GM12878 (cell line): ENCODE results near the gene PRKN. TPM values are rescaled to one million over a fixed set of nuclear protein-coding genes. Genes with fewer than 3 reads are reported as not detected.

ENCODE experiments used
- ATAC-seq: fragments of 200-7000 bp; cut with Tn5 transposase; 3 replicates; pipeline ENCODE4 v1.9.1; 2020; ENCODE audit warnings: mild to moderate bottlenecking, moderate library complexity
- BruUV-seq: library from RNA; stranded (reverse); fragments of 400-500 nt; replicated peaks from 2 replicates; lab custom pipeline; 2021; lab: Mats Ljungman, UMichigan
- CTCF ChIA-PET: fragments of 300-600 bp; sonication (Branson Sonifier 250); formaldehyde crosslinking; extraction: SDS; loops from one replicate; lab custom pipeline; 2021; ENCODE audit warnings: inconsistent platforms; lab: Yijun Ruan, JAX
- POLR2A ChIA-PET: fragments of 350-600 bp; formaldehyde crosslinking; extraction: SDS; loops from one replicate; lab custom pipeline; 2021; ENCODE audit warnings: inconsistent platforms; lab: Charles Lee
- RAD21 ChIA-PET: fragments of 300-600 bp; sonication (Branson Sonifier 250); formaldehyde crosslinking; loops from one replicate; lab custom pipeline; 2023; ENCODE audit warnings: antibody characterized with exemption; ENCODE audit not compliant: unreplicated experiment; lab: Charles Lee
- SMC1A ChIA-PET: fragments of 300-600 bp; sonication (Branson Sonifier 250); formaldehyde crosslinking; loops from one replicate; lab custom pipeline; 2023; ENCODE audit not compliant: unreplicated experiment, uncharacterized antibody; lab: Charles Lee
- DNase-seq: peaks from one replicate; pipeline ENCODE4 v3.0.0-alpha.2; 2011; ENCODE audit warnings: low read depth, low spot score
- FAIRE-seq: peaks from 3 replicates; lab custom pipeline; 2011; peaks lifted over from hg19 to GRCh38; lab: Jason Lieb, UNC
- H2AFZ ChIP-seq: 2 replicates; pipeline ENCODE4 v1.6.0; 2011; ENCODE audit warnings: low read depth, low read length, control low read depth; ENCODE audit not compliant: control insufficient read depth
- H3K27ac ChIP-seq: 2 replicates; pipeline ENCODE4 v1.5.1; 2011; ENCODE audit warnings: control low read depth; ENCODE audit not compliant: control insufficient read depth, insufficient read depth
- H3K27me3 ChIP-seq, 2 experiments: replicated peaks in 1 of 2; 2 replicates each; pipeline versions ENCODE4 v1.6.0 to v1.6.1; 2011; ENCODE audit warnings: low read length in 1 of 2; ENCODE audit not compliant: control insufficient read depth in 2 of 2, insufficient read depth in 2 of 2
- H3K36me3 ChIP-seq, 2 experiments: 2 replicates each; pipeline ENCODE4 v1.5.1; 2011; ENCODE audit warnings: low read length in 1 of 2; ENCODE audit not compliant: control insufficient read depth in 2 of 2, insufficient read depth in 2 of 2
- H3K4me1 ChIP-seq: 2 replicates; pipeline ENCODE4 v1.6.1; 2011; ENCODE audit warnings: mild to moderate bottlenecking, low read length, moderate library complexity, mixed read lengths; ENCODE audit not compliant: control insufficient read depth, insufficient read depth
- H3K4me2 ChIP-seq: 2 replicates; pipeline ENCODE4 v1.6.0; 2011; ENCODE audit warnings: control low read depth; ENCODE audit not compliant: control insufficient read depth, insufficient read depth
- H3K4me3 ChIP-seq: fragments of 200-600 bp; sonication (generic); 2 replicates; pipeline ENCODE4 v1.5.1; 2016
- H3K79me2 ChIP-seq: 2 replicates; pipeline ENCODE4 v1.6.0; 2011; ENCODE audit warnings: low read length; ENCODE audit not compliant: control insufficient read depth, insufficient read depth
- H3K9ac ChIP-seq: 2 replicates; pipeline ENCODE4 v1.8.0; 2011; ENCODE audit warnings: low read length, control low read depth, mixed read lengths; ENCODE audit not compliant: control insufficient read depth, insufficient read depth
- H3K9me3 ChIP-seq: replicated peaks from 3 replicates; pipeline ENCODE4 v1.5.1; 2011; ENCODE audit warnings: mild to moderate bottlenecking, low read length; ENCODE audit not compliant: control insufficient read depth, insufficient read depth
- H4K20me1 ChIP-seq: 2 replicates; pipeline ENCODE4 v1.6.0; 2011; ENCODE audit not compliant: control insufficient read depth, insufficient read depth
- ASH2L ChIP-seq: fragments of 300-600, 200-600 bp; sonication (generic); IDR thresholded peaks from 2 replicates; pipeline ENCODE4 v1.6.1; 2017; ENCODE audit warnings: low read depth, mild to moderate bottlenecking, borderline replicate concordance
- BRCA1 ChIP-seq: IDR thresholded peaks from 2 replicates; pipeline ENCODE4 v1.6.1; 2011; ENCODE audit warnings: low read depth, low read length, improper control_type of control experiment
- CHD1 ChIP-seq: IDR thresholded peaks from 2 replicates; pipeline ENCODE4 v1.6.1; 2012; ENCODE audit warnings: low read depth, low read length, improper control_type of control experiment
- ESRRA ChIP-seq: IDR thresholded peaks from 2 replicates; pipeline ENCODE4 v1.6.1; 2012; ENCODE audit warnings: mild to moderate bottlenecking, low read length, improper control_type of control experiment
- KLF5 ChIP-seq: fragments of 450-650 bp; IDR thresholded peaks from 2 replicates; pipeline ENCODE4 v1.6.1; 2014; ENCODE audit warnings: mild to moderate bottlenecking; ENCODE audit not compliant: partially characterized antibody
- PBX3 ChIP-seq: IDR thresholded peaks from 2 replicates; pipeline ENCODE4 v1.6.1; 2011; ENCODE audit warnings: mild to moderate bottlenecking, low read depth, low read length, moderate library complexity; ENCODE audit not compliant: insufficient replicate concordance
- RCOR1 ChIP-seq: conservative IDR thresholded peaks from 2 replicates; pipeline ENCODE4 v1.6.1; 2012; ENCODE audit warnings: low read depth, low read length, improper control_type of control experiment
- SKIL ChIP-seq: fragments of 450-650 bp; IDR thresholded peaks from 2 replicates; pipeline ENCODE4 v1.6.1; 2017; ENCODE audit warnings: mild to moderate bottlenecking, low read depth, inconsistent platforms; ENCODE audit not compliant: poor library complexity, severe bottlenecking
- SREBF2 ChIP-seq: IDR thresholded peaks from 2 replicates; pipeline ENCODE4 v1.6.1; 2012; ENCODE audit warnings: mild to moderate bottlenecking, low read length
- WGBS: methylation state at CpG from one replicate; pipeline ENCODE4 v1.1.6; 2016; ENCODE audit warnings: low lambda C conversion rate; ENCODE audit not compliant: insufficient replicate concordance, insufficient coverage; ENCODE audit errors: missing lambda C conversion rate; 5-methylcytosine and 5-hydroxymethylcytosine counted together
- in situ Hi-C: fragments of 300-500 bp; cut with MboI; formaldehyde crosslinking; loops from 9 replicates; pipeline ENCODE4 v1.14.3; 2018; ENCODE audit warnings: mixed read lengths
- intact Hi-C: fragments of 100-400 bp; cut with micrococcal nuclease; formaldehyde crosslinking; loops from one replicate; pipeline ENCODE4 v1.14.2; 2022; ENCODE audit not compliant: unreplicated experiment
- polyA plus RNA-seq, 11 experiments: library from polyadenylated mRNA; depleted of rRNA in 4 of 11; unstranded in 6 of 11; stranded (reverse) in 5 of 11; fragments of >200 nt; fragmentation: Nextera tagmentation in 4 of 11; fragmentation: Illumina TruSeq in 1 of 11; extraction: Ambion mirVana in 4 of 11; extraction: Trizol in 1 of 11; gene quantifications; 1 replicate in 1 of 11; 2 replicates in 10 of 11; pipeline versions ENCODE4 v1.2.1 to v1.2.3, GENCODE V29; 2011 to 2016; ENCODE audit warnings: inconsistent platforms in 2 of 11, missing spikeins in 2 of 11, low read depth in 1 of 11
- total RNA-seq, 4 experiments: library from RNA; depleted of rRNA in 3 of 4; stranded (reverse); fragments of >200 nt in 3 of 4; fragmentation: Illumina TruSeq in 1 of 4; extraction: Trizol in 1 of 4; gene quantifications; 2 replicates each; pipeline versions ENCODE4 v1.2.1 to v1.2.3, GENCODE V29; 2013 to 2021
- TF ChIP-seq, protein P1 (sequence below), 3 experiments: IDR thresholded peaks in 2 of 3; conservative IDR thresholded peaks in 1 of 3; 2 replicates each; pipeline ENCODE4 v1.5.1; 2011; ENCODE audit warnings: low read depth in 3 of 3, low read length in 3 of 3, mild to moderate bottlenecking in 3 of 3, control low read depth in 2 of 3, moderate library complexity in 2 of 3, inconsistent platforms in 1 of 3, mixed read lengths in 1 of 3; ENCODE audit not compliant: control insufficient read depth in 2 of 3, insufficient read depth in 1 of 3; ENCODE audit errors: extremely low read depth in 1 of 3

The PRKN gene
- total and polyA plus RNA-seq, 10 of the 15 experiments (the other 5 are each of a cell fraction or from before 2014, with no cell fraction given), result 0.06 to 0.09 TPM; not detected in 8

- Histone ChIP-seq H3K27ac (no peak overlapping the region), H3K9ac (no peak overlapping the region), H3K9me3 (no peaks in the 10 kb centered on the region), H3K4me2 (no peak overlapping the region), H3K79me2 (no peaks in the 10 kb centered on the region), H2AFZ (no peak overlapping the region), H3K27me3 (no peaks in the 10 kb centered on the region), H3K4me3 (no peak overlapping the region), H4K20me1 (no peaks in the 10 kb centered on the region), H3K4me1 (no peaks in the 10 kb centered on the region), H3K36me3 (no peaks in the 10 kb centered on the region)
- no TSS peak for BruUV-seq
- WGBS, result 33% methylated on average over 4 of the region's 4 CpGs
- TF ChIP-seq BRCA1, result no peak
- no peak for TF ChIP-seq PBX3
- no peak for TF ChIP-seq SKIL
- ATAC-seq, result no peak
- FAIRE-seq, result no peak
- ChIA-PET POLR2A (no interaction called here), CTCF (no interaction called here), SMC1A (no interaction called here), RAD21 (no interaction called here)
- in situ Hi-C loops (no loop called here), intact Hi-C loops (no loop called here)
- no peak for DNase-seq
These were observed 909.7 kb downstream of the PRKN start for GRCh38 chr6:161817881-161818280.

- no peak for DNase-seq
- H2AFZ ChIP-seq, result no peak overlapping the region
- no peak for FAIRE-seq
- no peaks in the 10 kb centered on the region for H3K79me2 ChIP-seq
- BruUV-seq, result no TSS peak
- no peak overlapping the region for H3K4me2 ChIP-seq
- in situ Hi-C loops (no loop called here), intact Hi-C loops (no loop called here)
- CTCF ChIA-PET, result no interaction called here
- POLR2A ChIA-PET, result no interaction called here
- no peaks in the 10 kb centered on the region for H3K4me1 ChIP-seq
- H3K9ac ChIP-seq, result no peak overlapping the region
- H3K36me3 ChIP-seq, result no peaks in the 10 kb centered on the region
- SMC1A ChIA-PET, result no interaction called here
- H3K4me3 ChIP-seq, result no peak overlapping the region
- RAD21 ChIA-PET, result no interaction called here
- no peak for ATAC-seq
- no peak overlapping the region for H3K27ac ChIP-seq
- no peaks in the 10 kb centered on the region for H4K20me1 ChIP-seq
- H3K9me3 ChIP-seq, result no peaks in the 10 kb centered on the region
- WGBS, result 25% methylated on average over 4 of the region's 4 CpGs
- no peaks in the 10 kb centered on the region for H3K27me3 ChIP-seq
- no peak for TF ChIP-seq SREBF2
- TF ChIP-seq, protein P1, sequence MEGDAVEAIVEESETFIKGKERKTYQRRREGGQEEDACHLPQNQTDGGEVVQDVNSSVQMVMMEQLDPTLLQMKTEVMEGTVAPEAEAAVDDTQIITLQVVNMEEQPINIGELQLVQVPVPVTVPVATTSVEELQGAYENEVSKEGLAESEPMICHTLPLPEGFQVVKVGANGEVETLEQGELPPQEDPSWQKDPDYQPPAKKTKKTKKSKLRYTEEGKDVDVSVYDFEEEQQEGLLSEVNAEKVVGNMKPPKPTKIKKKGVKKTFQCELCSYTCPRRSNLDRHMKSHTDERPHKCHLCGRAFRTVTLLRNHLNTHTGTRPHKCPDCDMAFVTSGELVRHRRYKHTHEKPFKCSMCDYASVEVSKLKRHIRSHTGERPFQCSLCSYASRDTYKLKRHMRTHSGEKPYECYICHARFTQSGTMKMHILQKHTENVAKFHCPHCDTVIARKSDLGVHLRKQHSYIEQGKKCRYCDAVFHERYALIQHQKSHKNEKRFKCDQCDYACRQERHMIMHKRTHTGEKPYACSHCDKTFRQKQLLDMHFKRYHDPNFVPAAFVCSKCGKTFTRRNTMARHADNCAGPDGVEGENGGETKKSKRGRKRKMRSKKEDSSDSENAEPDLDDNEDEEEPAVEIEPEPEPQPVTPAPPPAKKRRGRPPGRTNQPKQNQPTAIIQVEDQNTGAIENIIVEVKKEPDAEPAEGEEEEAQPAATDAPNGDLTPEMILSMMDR (IDR thresholded peaks at IDR 0.05 in 2 of 3, conservative IDR thresholded peaks at IDR 0.05 in 1 of 3; ENCODE audit: control insufficient read depth in 2 of 3, extremely low read depth in 1 of 3, insufficient read depth in 1 of 3, low read depth in 3 of 3, low read length in 3 of 3), result no peak
- no peak for TF ChIP-seq ASH2L
- TF ChIP-seq KLF5, result no peak
- TF ChIP-seq SKIL, result no peak
- no peak for TF ChIP-seq RCOR1
- TF ChIP-seq ESRRA, result no peak
- TF ChIP-seq CHD1, result no peak
These were observed 911.6 kb downstream of the PRKN start for GRCh38 chr6:161815965-161816364.
